ENCODE data around the gene HSPA13. TPM values are rescaled to one million over a fixed set of nuclear protein-coding genes. Genes with fewer than 3 reads are reported as not detected.

Gene HSPA13
- total RNA-seq, 5 donors from 2014 or later (not counting 1 experiment from before 2014, with no cell fraction given): 23.5 to 25.0 (median 24.4) TPM

GRCh38 chr21:14366998-14367397, 15.9 kb downstream of the HSPA13 start:
- no peaks in the 10 kb centered on the region for H3K4me1 Mint-ChIP-seq
- H3K9me3 Mint-ChIP-seq: no peaks in the 10 kb centered on the region
- ChIA-PET POLR2A (no interaction called here), CTCF (no interaction called here)
- Histone ChIP-seq H3K27ac (ENCODE audit: low read length) (no peak overlapping the region), H3K27me3 (replicated peaks in 1 of 2; ENCODE audit: control insufficient read depth in 2 of 2, extremely low read depth in 1 of 2, insufficient read depth in 2 of 2, low read length in 1 of 2) (peaks cover 0 to 3% of the 10 kb centered on the region in 2 experiments), H3K36me3 (ENCODE audit: control insufficient read depth in 2 of 2, extremely low read depth in 1 of 2, insufficient read depth in 1 of 2, low read length in 1 of 2) (no peaks in the 10 kb centered on the region), H3K4me3 (ENCODE audit: control insufficient read depth in 1 of 2, extremely low read depth in 1 of 2, low read length in 1 of 2) (no peak overlapping the region), H3K9me3 (no peaks in the 10 kb centered on the region), H3K4me1 (ENCODE audit: control insufficient read depth in 1 of 2, extremely low read depth in 1 of 2, insufficient read depth in 2 of 2, low read length in 2 of 2) (no peaks in the 10 kb centered on the region)
- 88% methylated on average over 1 of the region's 3 CpGs for whole genome bisulfite sequencing (ENCODE audit: insufficient coverage)
- H3K4me3 Mint-ChIP-seq: no peak overlapping the region
- H3K27ac Mint-ChIP-seq: no peak overlapping the region
- ATAC-seq (replicated peaks in 1 of 4) (no peak), DNase-seq (no peak)
- H3K27me3 Mint-ChIP-seq: peaks cover 8 to 9% of the 10 kb centered on the region in 2 donors
- H3K36me3 Mint-ChIP-seq: peaks cover 5% of the 10 kb centered on the region

- H3K27me3 ChIP-seq (replicated peaks in 1 of 2; ENCODE audit: control insufficient read depth in 2 of 2, extremely low read depth in 1 of 2, insufficient read depth in 2 of 2, low read length in 1 of 2): peaks cover 0 to 9% of the 10 kb centered on the region in 2 experiments
- H3K9me3 ChIP-seq: no peaks in the 10 kb centered on the region
- ChIA-PET CTCF (no interaction called here), POLR2A (no interaction called here)
- WGBS (ENCODE audit: insufficient coverage): no CpG with 5 or more reads among the region's 3 CpGs
- H3K27me3 Mint-ChIP-seq: peaks cover 14 to 21% of the 10 kb centered on the region in 2 donors
- H3K4me1 Mint-ChIP-seq: no peaks in the 10 kb centered on the region
- H3K27ac Mint-ChIP-seq: no peak overlapping the region
- H3K4me3 Mint-ChIP-seq: no peak overlapping the region
- DNase-seq (no peak), ATAC-seq (replicated peaks in 1 of 4) (no peak)
- H3K4me1 ChIP-seq (ENCODE audit: control insufficient read depth in 1 of 2, extremely low read depth in 1 of 2, insufficient read depth in 2 of 2, low read length in 2 of 2): no peaks in the 10 kb centered on the region
- H3K36me3 Mint-ChIP-seq: no peaks in the 10 kb centered on the region
- H3K9me3 Mint-ChIP-seq: no peaks in the 10 kb centered on the region
- H3K36me3 ChIP-seq (ENCODE audit: control insufficient read depth in 2 of 2, extremely low read depth in 1 of 2, insufficient read depth in 1 of 2, low read length in 1 of 2): no peaks in the 10 kb centered on the region
- no peak overlapping the region for H3K4me3 ChIP-seq (ENCODE audit: control insufficient read depth in 1 of 2, extremely low read depth in 1 of 2, low read length in 1 of 2)
- H3K27ac ChIP-seq (ENCODE audit: low read length): no peak overlapping the region
Measured at GRCh38 chr21:14361958-14362357, 21.0 kb downstream of the HSPA13 start.

- ChIA-PET POLR2A (no interaction called here), CTCF (no interaction called here)
- Histone ChIP-seq H3K4me3 (ENCODE audit: control insufficient read depth in 1 of 2, extremely low read depth in 1 of 2, low read length in 1 of 2) (no peak overlapping the region), H3K27ac (ENCODE audit: low read length) (no peak overlapping the region), H3K27me3 (replicated peaks in 1 of 2; ENCODE audit: control insufficient read depth in 2 of 2, extremely low read depth in 1 of 2, insufficient read depth in 2 of 2, low read length in 1 of 2) (peaks cover 0 to 9% of the 10 kb centered on the region in 2 experiments), H3K4me1 (ENCODE audit: control insufficient read depth in 1 of 2, extremely low read depth in 1 of 2, insufficient read depth in 2 of 2, low read length in 2 of 2) (no peaks in the 10 kb centered on the region), H3K36me3 (ENCODE audit: control insufficient read depth in 2 of 2, extremely low read depth in 1 of 2, insufficient read depth in 1 of 2, low read length in 1 of 2) (no peaks in the 10 kb centered on the region), H3K9me3 (no peaks in the 10 kb centered on the region)
- Mint-ChIP-seq H3K9me3 (no peaks in the 10 kb centered on the region), H3K4me1 (no peaks in the 10 kb centered on the region), H3K27ac (no peak overlapping the region), H3K36me3 (no peaks in the 10 kb centered on the region), H3K27me3 (peaks cover 23 to 24% of the 10 kb centered on the region in 2 donors), H3K4me3 (no peak overlapping the region)
- no CpG with 5 or more reads among the region's 1 CpG for WGBS (ENCODE audit: insufficient coverage)
- ATAC-seq (replicated peaks in 1 of 4) (no peak), DNase-seq (no peak)
Measured at GRCh38 chr21:14358775-14359174, 24.2 kb downstream of the HSPA13 start.

- Histone ChIP-seq H3K9me3 (no peaks in the 10 kb centered on the region), H3K27ac (ENCODE audit: low read length) (no peak overlapping the region), H3K4me3 (ENCODE audit: control insufficient read depth in 1 of 2, extremely low read depth in 1 of 2, low read length in 1 of 2) (no peak overlapping the region), H3K27me3 (replicated peaks in 1 of 2; ENCODE audit: control insufficient read depth in 2 of 2, extremely low read depth in 1 of 2, insufficient read depth in 2 of 2, low read length in 1 of 2) (peaks cover 0 to 6% of the 10 kb centered on the region in 2 experiments), H3K36me3 (ENCODE audit: control insufficient read depth in 2 of 2, extremely low read depth in 1 of 2, insufficient read depth in 1 of 2, low read length in 1 of 2) (no peaks in the 10 kb centered on the region), H3K4me1 (ENCODE audit: control insufficient read depth in 1 of 2, extremely low read depth in 1 of 2, insufficient read depth in 2 of 2, low read length in 2 of 2) (no peaks in the 10 kb centered on the region)
- DNase-seq: no peak
- peaks cover 20 to 23% of the 10 kb centered on the region in 2 donors for H3K27me3 Mint-ChIP-seq
- ChIA-PET CTCF (no interaction called here), POLR2A (no interaction called here)
- no peaks in the 10 kb centered on the region for H3K4me1 Mint-ChIP-seq
- no peak overlapping the region for H3K27ac Mint-ChIP-seq
- H3K36me3 Mint-ChIP-seq: no peaks in the 10 kb centered on the region
- H3K4me3 Mint-ChIP-seq: no peak overlapping the region
- no peaks in the 10 kb centered on the region for H3K9me3 Mint-ChIP-seq
- ATAC-seq (replicated peaks in 1 of 4): no peak
- WGBS (ENCODE audit: insufficient coverage): 56% methylated on average over 4 of the region's 4 CpGs
Measured at GRCh38 chr21:14356746-14357145, 26.2 kb downstream of the HSPA13 start.

DNA sequence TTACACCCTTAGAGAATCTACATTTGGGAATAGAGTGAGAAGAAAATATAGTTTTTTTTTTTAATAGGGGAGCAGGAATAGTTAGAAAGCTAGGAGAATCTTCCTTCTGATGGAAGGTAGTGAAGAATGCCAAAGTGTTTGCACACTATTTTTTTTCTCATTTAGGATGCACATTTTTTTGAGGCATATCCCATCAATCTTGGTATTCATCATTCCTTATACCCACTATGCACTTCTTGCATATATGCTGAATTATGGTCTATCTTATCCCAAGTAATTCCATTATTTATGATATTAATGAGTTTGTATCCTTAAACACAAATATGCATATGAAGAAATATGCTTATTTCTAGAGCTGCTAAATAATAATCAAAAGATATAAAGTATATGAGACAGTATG, 28.4 kb downstream of the HSPA13 start:
- no peaks in the 10 kb centered on the region for H3K27me3 ChIP-seq (replicated peaks in 1 of 2; ENCODE audit: control insufficient read depth in 2 of 2, extremely low read depth in 1 of 2, insufficient read depth in 2 of 2, low read length in 1 of 2)
- no peaks in the 10 kb centered on the region for H3K9me3 ChIP-seq
- no peak overlapping the region for H3K4me3 ChIP-seq (ENCODE audit: control insufficient read depth in 1 of 2, extremely low read depth in 1 of 2, low read length in 1 of 2)
- ATAC-seq (replicated peaks in 1 of 4): no peak
- ChIA-PET POLR2A (no interaction called here), CTCF (no interaction called here)
- H3K27me3 Mint-ChIP-seq: peaks cover 17 to 18% of the 10 kb centered on the region in 2 donors
- no peaks in the 10 kb centered on the region for H3K4me1 ChIP-seq (ENCODE audit: control insufficient read depth in 1 of 2, extremely low read depth in 1 of 2, insufficient read depth in 2 of 2, low read length in 2 of 2)
- no peak for DNase-seq
- no peak overlapping the region for H3K27ac Mint-ChIP-seq
- no peaks in the 10 kb centered on the region for H3K36me3 ChIP-seq (ENCODE audit: control insufficient read depth in 2 of 2, extremely low read depth in 1 of 2, insufficient read depth in 1 of 2, low read length in 1 of 2)
- no peaks in the 10 kb centered on the region for H3K36me3 Mint-ChIP-seq
- H3K9me3 Mint-ChIP-seq: no peaks in the 10 kb centered on the region
- H3K4me3 Mint-ChIP-seq: no peak overlapping the region
- no peaks in the 10 kb centered on the region for H3K4me1 Mint-ChIP-seq
- no peak overlapping the region for H3K27ac ChIP-seq (ENCODE audit: low read length)

DNA sequence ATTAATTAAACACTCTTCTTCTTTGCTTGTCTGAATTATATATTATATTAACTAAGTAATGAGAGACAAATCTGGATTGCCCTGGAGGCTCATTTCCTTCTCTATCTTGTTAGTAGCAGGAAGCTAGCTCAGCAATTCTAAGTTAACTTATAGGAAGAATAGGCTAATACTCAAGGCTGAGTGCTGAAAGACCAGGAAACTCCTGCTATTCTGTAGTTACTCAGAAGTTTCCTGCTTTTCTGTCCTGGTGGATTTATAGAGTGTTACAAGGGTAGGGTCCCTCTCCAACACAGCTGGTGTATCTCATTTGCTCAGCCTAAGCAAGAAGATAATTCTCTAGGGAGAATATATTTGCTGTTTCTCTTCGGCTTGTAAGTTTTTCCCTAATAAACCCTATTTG, 29.2 kb downstream of the HSPA13 start:
- no peak overlapping the region for H3K27ac Mint-ChIP-seq
- Histone ChIP-seq H3K27ac (ENCODE audit: low read length) (no peak overlapping the region), H3K4me1 (ENCODE audit: control insufficient read depth in 1 of 2, extremely low read depth in 1 of 2, insufficient read depth in 2 of 2, low read length in 2 of 2) (no peaks in the 10 kb centered on the region), H3K9me3 (no peaks in the 10 kb centered on the region), H3K27me3 (replicated peaks in 1 of 2; ENCODE audit: control insufficient read depth in 2 of 2, extremely low read depth in 1 of 2, insufficient read depth in 2 of 2, low read length in 1 of 2) (no peaks in the 10 kb centered on the region), H3K36me3 (ENCODE audit: control insufficient read depth in 2 of 2, extremely low read depth in 1 of 2, insufficient read depth in 1 of 2, low read length in 1 of 2) (no peaks in the 10 kb centered on the region), H3K4me3 (ENCODE audit: control insufficient read depth in 1 of 2, extremely low read depth in 1 of 2, low read length in 1 of 2) (no peak overlapping the region)
- ChIA-PET POLR2A (no interaction called here), CTCF (no interaction called here)
- H3K36me3 Mint-ChIP-seq: no peaks in the 10 kb centered on the region
- ATAC-seq (replicated peaks in 1 of 4): no peak
- no peaks in the 10 kb centered on the region for H3K4me1 Mint-ChIP-seq
- H3K27me3 Mint-ChIP-seq: peaks cover 13 to 17% of the 10 kb centered on the region in 2 donors
- no peak for DNase-seq
- H3K4me3 Mint-ChIP-seq: no peak overlapping the region
- H3K9me3 Mint-ChIP-seq: no peaks in the 10 kb centered on the region
- no CpG with 5 or more reads among the region's 1 CpG for WGBS (ENCODE audit: insufficient coverage)

- H3K36me3 Mint-ChIP-seq: no peaks in the 10 kb centered on the region
- no peak overlapping the region for H3K27ac Mint-ChIP-seq
- Histone ChIP-seq H3K9me3 (no peaks in the 10 kb centered on the region), H3K27me3 (replicated peaks in 1 of 2; ENCODE audit: control insufficient read depth in 2 of 2, extremely low read depth in 1 of 2, insufficient read depth in 2 of 2, low read length in 1 of 2) (no peaks in the 10 kb centered on the region), H3K27ac (ENCODE audit: low read length) (no peak overlapping the region), H3K36me3 (ENCODE audit: control insufficient read depth in 2 of 2, extremely low read depth in 1 of 2, insufficient read depth in 1 of 2, low read length in 1 of 2) (no peaks in the 10 kb centered on the region), H3K4me3 (ENCODE audit: control insufficient read depth in 1 of 2, extremely low read depth in 1 of 2, low read length in 1 of 2) (no peak overlapping the region), H3K4me1 (ENCODE audit: control insufficient read depth in 1 of 2, extremely low read depth in 1 of 2, insufficient read depth in 2 of 2, low read length in 2 of 2) (no peaks in the 10 kb centered on the region)
- peaks cover 12 to 17% of the 10 kb centered on the region in 2 donors for H3K27me3 Mint-ChIP-seq
- no peak for ATAC-seq (replicated peaks in 1 of 4)
- H3K4me3 Mint-ChIP-seq: no peak overlapping the region
- H3K9me3 Mint-ChIP-seq: no peaks in the 10 kb centered on the region
- no peak for DNase-seq
- ChIA-PET CTCF (no interaction called here), POLR2A (no interaction called here)
- H3K4me1 Mint-ChIP-seq: no peaks in the 10 kb centered on the region
Measured at GRCh38 chr21:14353231-14353630, 29.7 kb downstream of the HSPA13 start.

Data from T-cell (primary cell).